Amniotic stem cell (primary cell): ENCODE measurements around the gene CERK.
"Not testable (repeated sequence)": the region's sequence is repeated elsewhere in the genome, so short reads cannot be mapped to it uniquely, and the experiment has no call there.

Experiments
- DNase-seq: peaks from one replicate; lab custom pipeline; 2025; lab: John Stamatoyannopoulos, UW

CERK gene, protein sequence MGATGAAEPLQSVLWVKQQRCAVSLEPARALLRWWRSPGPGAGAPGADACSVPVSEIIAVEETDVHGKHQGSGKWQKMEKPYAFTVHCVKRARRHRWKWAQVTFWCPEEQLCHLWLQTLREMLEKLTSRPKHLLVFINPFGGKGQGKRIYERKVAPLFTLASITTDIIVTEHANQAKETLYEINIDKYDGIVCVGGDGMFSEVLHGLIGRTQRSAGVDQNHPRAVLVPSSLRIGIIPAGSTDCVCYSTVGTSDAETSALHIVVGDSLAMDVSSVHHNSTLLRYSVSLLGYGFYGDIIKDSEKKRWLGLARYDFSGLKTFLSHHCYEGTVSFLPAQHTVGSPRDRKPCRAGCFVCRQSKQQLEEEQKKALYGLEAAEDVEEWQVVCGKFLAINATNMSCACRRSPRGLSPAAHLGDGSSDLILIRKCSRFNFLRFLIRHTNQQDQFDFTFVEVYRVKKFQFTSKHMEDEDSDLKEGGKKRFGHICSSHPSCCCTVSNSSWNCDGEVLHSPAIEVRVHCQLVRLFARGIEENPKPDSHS

DNA sequence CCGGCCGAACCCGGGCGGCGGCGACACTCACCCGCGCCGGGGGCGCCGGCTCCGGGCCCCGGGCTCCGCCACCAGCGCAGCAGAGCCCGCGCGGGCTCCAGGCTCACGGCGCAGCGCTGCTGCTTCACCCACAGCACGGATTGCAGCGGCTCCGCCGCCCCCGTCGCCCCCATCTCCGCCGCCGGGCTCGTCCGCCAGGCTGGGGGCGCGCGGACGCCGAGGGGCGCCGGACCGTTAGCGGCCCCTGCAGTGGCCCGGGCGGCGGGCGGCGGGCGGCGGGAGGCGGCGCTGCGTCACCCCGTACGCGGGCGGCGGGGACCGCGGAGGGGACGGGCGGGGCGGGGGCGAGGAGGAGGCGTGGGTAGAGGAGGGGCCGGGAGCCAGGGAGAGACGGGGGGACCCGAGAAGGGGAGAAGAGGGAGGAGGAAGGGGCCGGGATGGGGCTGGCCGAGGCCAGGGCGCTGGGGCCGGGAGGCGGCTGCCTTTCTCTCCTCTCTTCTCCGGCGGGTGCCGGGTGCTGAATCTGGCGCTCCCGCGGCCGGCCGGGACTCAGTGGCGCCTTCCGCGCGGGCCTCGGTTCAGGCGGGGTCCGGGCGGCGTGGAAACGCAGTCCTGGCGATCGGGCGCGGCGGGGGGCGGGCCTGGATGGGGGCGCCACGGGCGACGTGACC is at the start of gene CERK:
Gene CERK, minus strand, starts transcription at position 277 of the 671 bp plus-strand sequence. Its CDS starts 104 bp downstream, at position 173.
- no peak for DNase-seq

DNA sequence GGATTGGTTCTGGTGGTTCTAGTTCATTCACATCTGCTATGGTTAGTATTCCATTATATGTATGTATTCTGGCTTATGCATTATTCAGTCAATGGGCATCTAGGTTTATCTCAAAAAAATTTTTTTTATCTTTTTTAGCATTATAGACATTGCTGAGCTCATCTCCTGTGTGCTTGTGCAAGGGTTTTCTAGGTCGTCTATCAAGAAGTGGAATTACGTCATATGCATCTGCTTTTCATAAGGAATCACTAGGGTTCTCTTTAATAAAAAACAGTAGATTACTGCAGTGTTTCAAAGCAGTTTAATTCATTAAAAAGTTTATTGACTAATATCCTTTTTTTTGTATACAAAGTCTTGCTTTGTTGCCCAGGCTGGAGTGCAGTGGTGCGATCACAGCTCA is 45.7 kb upstream of the CERK start:
- no peak for DNase-seq

GRCh38 chr22:46782200-46782599 is 44.1 kb upstream of the CERK start:
- DNase-seq, result not testable (repeated sequence)

DNA sequence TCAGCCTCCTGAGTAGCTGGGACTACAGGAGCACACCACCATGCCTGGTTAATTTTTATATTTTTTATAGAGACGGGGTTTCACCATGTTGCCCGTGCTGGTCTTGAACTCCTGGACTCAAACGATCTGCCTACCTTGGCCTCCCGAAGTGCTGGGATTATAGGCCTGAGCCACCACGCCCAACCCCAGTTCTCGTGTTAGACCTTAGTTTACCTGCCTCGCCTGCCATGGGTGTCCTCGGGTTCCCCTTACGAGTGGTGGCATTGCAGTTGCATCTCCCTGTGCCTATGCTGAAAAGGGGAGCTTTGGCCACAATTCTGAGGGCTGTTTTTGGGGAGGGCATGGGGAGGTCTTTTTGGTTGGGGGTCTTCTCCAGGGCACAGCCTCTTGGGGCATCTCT is 43.2 kb upstream of the CERK start:
- no peak for DNase-seq

GRCh38 chr22:46780453-46780852 is 42.4 kb upstream of the CERK start:
- DNase-seq, result no peak

- DNase-seq, result no peak
Observed at GRCh38 chr22:46779651-46780050, 41.6 kb upstream of the CERK start.

- no peak for DNase-seq
Observed at GRCh38 chr22:46779023-46779422, 41.0 kb upstream of the CERK start.

DNA sequence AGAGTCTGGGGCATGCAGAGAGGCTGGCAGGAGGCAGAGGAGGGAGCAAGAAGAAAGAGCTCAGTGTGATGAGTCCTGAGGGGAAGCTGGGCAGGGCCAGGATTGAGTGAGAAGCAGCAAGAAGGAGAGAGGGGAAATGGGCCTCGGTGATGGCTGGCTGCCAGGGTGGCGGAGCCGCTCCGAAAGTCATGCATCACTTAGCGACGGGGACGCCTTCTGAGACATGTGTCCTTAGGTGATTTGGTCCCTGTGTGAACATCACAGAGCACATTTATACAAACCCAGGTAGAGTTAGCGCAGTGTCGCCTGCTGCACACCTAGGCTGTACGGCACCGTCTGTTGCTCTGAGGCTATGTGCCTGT is 39.5 kb upstream of the CERK start:
- no peak for DNase-seq

- DNase-seq, result no peak
Observed at GRCh38 chr22:46776876-46777608, 39.0 kb upstream of the CERK start.

DNA sequence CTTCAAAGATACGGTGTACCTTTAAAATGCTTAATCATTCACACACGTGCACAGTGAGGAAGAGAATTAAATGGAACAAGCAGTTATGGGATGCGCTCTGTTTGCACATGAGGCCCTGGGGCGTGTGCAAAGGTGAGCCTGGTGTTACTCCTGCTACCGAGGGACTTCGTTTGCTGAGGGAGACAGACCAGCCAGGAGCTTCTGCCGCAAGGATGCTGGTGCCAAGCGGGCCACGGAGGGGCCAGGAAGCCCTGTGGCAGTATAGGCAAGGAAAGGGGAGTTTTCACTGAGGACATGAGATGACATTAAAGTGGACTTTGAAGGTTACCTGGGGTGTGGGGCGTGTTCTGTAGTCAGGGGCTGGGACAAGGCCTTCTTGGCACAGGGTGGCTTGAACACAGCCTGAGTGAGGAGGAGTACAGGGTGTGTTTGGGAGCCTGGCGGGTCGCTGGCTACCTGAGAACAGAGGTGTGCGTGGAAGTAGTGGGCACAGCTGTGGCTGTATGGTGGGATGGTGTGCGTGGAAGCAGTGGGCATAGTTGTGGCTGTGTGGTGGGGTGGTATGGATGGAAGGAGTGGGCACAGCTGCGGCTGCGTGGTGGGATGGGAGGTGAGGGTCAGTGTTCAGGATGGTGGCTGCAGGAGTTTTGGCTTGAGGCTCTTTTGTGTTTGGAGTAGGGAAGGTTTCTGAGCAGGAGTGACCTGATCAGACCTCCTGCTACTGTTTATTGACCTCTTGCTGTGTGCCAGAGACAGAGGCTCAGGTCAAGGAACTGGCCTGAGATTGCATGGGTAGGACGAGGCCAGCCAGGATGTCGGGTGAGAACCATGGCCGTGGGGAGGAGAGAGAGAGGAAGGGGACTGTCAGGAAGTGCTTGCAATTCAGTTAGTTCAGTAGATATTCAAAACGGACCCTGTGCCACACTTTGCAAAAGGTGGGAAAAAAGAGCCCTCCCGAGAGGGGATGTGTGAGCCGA is 38.1 kb upstream of the CERK start:
- DNase-seq, result no peak

DNA sequence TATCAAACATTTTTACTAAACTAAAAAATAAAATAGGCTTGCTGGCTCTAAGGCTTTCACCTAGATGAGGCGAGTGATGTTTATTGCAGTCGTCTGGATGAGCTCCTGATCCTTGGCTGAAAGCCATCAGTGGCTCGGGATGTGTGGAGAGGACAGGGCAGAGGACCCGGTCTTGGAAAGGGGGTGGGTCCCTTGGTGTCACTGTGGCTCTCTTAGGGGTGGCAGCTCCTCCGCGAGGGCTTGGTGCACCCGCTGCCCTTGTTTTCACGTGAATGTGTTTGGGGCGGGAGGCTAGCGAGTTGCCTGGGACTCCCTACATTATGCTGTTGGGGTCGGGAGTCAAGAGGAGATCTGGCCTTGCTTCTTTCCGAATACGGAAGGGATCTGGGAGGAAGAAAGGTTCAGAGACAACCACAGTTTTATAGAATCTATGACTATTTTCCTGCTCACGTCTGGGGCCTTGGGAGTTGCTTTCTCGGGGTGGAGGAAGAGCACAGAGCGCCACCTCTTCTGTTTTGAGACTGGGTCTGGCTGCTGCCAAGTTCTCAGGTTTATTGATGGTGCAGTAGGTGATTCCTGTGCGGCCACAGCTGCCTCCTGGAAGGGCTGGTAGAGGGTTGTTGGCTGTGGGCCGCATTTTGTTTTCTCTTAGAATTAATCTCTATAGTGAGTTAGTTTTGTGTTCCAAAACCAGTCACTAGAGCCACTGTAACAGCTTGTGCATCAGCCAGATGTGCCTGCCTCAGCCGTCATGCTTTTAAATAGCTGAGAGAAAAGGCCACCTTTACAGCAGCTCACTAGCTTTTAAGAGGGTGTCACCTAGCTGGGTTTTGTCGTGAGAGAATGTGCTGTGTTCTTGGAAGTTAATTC is 37.2 kb upstream of the CERK start:
- no peak for DNase-seq

DNA sequence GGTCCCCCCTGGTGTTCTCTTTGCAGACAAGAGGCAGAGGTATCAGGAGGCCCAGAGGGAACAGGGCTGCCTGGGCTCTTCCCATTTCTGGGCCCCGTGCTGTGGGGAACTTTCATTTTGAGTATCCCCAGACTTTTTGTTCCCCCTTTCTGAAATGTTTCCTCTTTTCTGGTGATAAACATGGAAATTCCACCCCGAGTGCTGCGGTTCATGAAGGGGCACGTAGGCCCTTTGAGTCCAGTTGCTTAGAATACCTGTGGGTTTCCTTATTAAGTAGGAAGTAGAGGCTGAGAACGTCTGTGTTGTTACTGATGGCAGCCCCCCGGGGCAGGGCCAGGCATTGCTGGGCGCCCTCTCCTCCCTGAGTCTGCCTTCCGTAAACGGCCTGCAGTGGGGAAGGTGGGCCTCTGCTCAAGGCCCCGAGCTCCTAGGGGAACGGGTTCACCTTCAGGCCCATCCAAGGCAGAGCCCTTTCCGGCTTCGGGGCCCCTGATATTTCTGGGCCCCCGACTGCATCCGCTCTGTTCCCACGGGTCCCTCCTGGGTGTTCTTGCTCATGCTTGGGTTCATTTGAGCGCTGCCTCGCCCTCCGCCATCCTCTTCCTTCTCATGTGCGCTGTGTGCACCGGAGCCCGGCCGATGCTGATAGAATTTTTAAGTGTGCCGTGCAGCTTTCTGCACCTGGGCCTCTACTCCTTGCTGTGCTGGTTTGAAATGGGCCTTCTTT is 36.4 kb upstream of the CERK start:
- no peak for DNase-seq

- DNase-seq, result no peak
Observed at GRCh38 chr22:46773076-46773475, 35.0 kb upstream of the CERK start.

DNA sequence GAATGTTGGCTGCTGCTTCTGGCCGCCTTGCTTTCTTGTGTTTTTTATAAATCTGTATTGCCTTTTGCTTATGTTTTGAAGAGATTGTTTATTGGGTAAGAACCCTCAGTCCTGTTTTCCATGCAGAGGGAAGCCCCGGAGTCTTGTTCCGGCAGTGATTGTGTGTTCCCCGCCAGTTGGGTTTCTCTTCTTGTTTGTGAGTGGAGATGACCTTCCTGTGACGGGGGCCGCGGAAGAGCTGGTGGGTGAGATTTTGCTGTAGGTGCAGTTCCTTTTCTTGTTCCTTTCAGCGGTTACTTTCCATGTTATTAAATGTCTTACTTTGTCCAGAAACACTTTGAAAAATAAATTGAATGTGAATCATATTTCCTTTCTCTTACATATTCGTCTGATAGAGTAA is 32.7 kb upstream of the CERK start:
- DNase-seq, result no peak

- DNase-seq, result no peak
Observed at GRCh38 chr22:46770151-46770641, 32.1 kb upstream of the CERK start.

- no peak for DNase-seq
Observed at GRCh38 chr22:46769706-46770105, 31.7 kb upstream of the CERK start.

DNA sequence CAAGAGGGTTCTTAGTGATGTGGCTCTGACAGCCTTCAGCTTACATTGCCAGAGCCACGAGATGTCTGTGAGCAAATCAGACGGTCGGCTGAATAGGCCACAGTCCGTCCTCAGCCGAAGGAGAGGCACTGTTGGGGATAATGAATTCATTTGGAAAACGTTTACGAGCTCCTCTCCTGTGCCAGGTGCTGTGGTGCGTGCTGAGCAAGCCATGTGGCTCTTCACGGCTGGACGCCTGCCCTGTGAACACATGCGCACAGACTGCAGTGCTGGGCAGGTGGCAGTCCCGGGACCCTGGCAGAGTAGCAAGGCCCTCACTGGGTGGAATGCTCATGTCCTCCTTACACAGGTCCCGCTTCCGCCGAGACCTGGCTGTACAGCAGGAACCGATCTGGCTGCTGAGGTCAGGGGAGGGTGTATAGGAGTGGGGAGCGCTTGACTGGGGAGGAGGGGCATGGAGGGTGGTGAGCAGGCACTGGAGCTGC is 31.2 kb upstream of the CERK start:
- no peak for DNase-seq

DNA sequence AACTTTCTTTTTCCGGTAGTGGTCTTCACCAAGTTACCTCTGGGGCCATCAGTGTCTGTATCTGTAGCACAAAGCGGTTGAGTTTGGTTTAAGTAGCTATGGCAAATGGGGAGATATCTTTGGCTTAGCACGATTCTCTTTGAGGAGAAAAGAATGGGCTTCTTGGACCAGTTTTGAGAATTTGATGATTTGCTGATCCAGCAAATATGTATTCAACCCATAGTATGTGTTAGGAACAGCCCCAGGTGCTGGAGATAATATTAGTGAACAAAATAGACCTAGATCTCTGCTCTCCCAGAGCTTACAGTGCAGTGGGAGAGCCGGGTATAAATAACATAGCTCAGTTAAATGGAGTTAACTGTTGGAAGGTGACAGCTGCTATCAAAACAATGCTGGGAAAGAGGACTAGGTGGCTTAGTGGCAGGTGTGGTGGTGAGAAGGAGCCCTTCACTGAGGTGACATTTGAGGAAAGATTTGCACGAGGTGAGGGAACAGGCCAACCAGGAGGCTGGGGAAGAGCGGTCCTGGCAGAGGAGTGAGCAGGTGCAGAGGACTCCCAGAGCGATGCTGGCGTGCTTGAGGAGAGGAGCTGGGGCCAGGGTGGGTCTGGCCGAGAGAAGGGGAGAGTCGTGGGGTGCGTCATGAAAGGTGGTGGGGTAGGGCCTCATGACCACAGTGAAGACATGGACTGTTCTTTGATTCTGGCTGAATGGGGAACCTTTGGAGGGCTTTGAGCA is 29.4 kb upstream of the CERK start:
- DNase-seq, result no peak

- DNase-seq, result no peak
Observed at GRCh38 chr22:46766611-46767010, 28.6 kb upstream of the CERK start.
